Subcutaneous abdominal adipose tissue (tissue), 5 donors: Measurements from ENCODE around the gene COPS7A.
A peak's percentile ranks its signal among the peaks of the same experiment; 100 is the strongest.

Experiments
- H3K27ac ChIP-seq: one replicate; pipeline ENCODE4 v1.7.0; 2013; ENCODE audit warnings: low read depth, mild to moderate bottlenecking, inconsistent platforms, low read length, moderate library complexity
- H3K27me3 ChIP-seq, 5 donors: one replicate each; pipeline ENCODE4 v1.7.0; 2013; ENCODE audit warnings: low read length in 5 of 5, inconsistent platforms in 1 of 5; ENCODE audit not compliant: control insufficient read depth in 5 of 5, insufficient read depth in 4 of 5
- H3K36me3 ChIP-seq, 5 donors: one replicate each; pipeline ENCODE4 v1.7.0; 2013; ENCODE audit warnings: low read length in 5 of 5; ENCODE audit not compliant: control insufficient read depth in 5 of 5, insufficient read depth in 5 of 5
- H3K4me1 ChIP-seq, 5 donors: one replicate each; pipeline ENCODE4 v1.7.0; 2013; ENCODE audit warnings: low read length in 5 of 5, mild to moderate bottlenecking in 3 of 5, moderate library complexity in 1 of 5; ENCODE audit not compliant: control insufficient read depth in 5 of 5, insufficient read depth in 5 of 5
- H3K4me3 ChIP-seq, 5 donors: one replicate each; pipeline ENCODE4 v1.7.0; 2013; ENCODE audit warnings: low read length in 5 of 5, low read depth in 1 of 5
- H3K9ac ChIP-seq, 5 donors: one replicate each; pipeline ENCODE4 v1.7.0; 2013; ENCODE audit warnings: low read length in 5 of 5, mild to moderate bottlenecking in 4 of 5, moderate library complexity in 3 of 5
- H3K9me3 ChIP-seq, 5 donors: one replicate each; pipeline ENCODE4 v1.7.0; 2013; ENCODE audit warnings: low read length in 5 of 5; ENCODE audit not compliant: control insufficient read depth in 5 of 5
- donor health status: healthy.
- donor health status: healthy.
- donor health status: healthy.
- donor health status: healthy.
- donor health status: healthy.

COPS7A gene

GRCh38 chr12:6748761-6749160 is 24.9 kb downstream of the COPS7A start:
- Histone ChIP-seq H3K9me3 (no peaks in the 10 kb centered on the region), H3K4me1 (peaks cover 10 to 37% (median 24%) of the 10 kb centered on the region in 5 donors), H3K9ac (no peak overlapping the region), H3K27me3 (no peaks in the 10 kb centered on the region), H3K36me3 (peaks cover 5 to 58% (median 53%) of the 10 kb centered on the region in 5 donors), H3K27ac (no peak overlapping the region), H3K4me3 (no peak overlapping the region)

DNA sequence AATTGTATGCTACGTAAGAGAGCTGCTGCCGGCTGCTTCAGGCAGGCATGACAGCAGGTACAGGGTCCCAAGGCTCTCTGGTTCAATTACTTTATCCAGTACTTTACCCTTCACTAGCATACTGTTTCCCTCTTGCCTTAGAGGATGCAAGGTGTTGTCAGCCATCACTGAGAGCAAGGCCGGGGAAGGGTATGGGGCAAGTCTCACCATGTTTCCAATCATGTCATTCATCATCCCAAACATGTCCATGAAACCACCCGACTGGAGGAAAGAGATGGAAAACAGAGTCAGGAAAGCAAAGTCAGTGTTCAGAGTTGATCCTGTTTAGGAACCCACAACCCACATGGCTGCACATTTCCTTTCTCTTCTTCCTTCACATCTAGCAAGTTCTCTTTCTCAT is 26.7 kb downstream of the COPS7A start:
- Histone ChIP-seq H3K9me3 (no peaks in the 10 kb centered on the region), H3K27me3 (no peaks in the 10 kb centered on the region), H3K4me3 (no peak overlapping the region), H3K36me3 (peaks cover 5 to 58% (median 53%) of the 10 kb centered on the region in 5 donors), H3K4me1 (peaks cover 14 to 41% (median 29%) of the 10 kb centered on the region in 5 donors), H3K9ac (no peak overlapping the region), H3K27ac (no peak overlapping the region)

- Histone ChIP-seq H3K27ac (peak overlapping the region; percentile 99), H3K9ac (peak overlapping the region; percentile 81 to 98 (median 96)), H3K27me3 (no peaks in the 10 kb centered on the region), H3K36me3 (peaks cover 5 to 51% (median 47%) of the 10 kb centered on the region in 5 donors), H3K4me3 (peak overlapping the region; percentile 82 to 90 (median 88)), H3K9me3 (no peaks in the 10 kb centered on the region), H3K4me1 (peaks cover 10 to 31% (median 20%) of the 10 kb centered on the region in 5 donors)
Observed at GRCh38 chr12:6751767-6752166, 27.9 kb downstream of the COPS7A start.

DNA sequence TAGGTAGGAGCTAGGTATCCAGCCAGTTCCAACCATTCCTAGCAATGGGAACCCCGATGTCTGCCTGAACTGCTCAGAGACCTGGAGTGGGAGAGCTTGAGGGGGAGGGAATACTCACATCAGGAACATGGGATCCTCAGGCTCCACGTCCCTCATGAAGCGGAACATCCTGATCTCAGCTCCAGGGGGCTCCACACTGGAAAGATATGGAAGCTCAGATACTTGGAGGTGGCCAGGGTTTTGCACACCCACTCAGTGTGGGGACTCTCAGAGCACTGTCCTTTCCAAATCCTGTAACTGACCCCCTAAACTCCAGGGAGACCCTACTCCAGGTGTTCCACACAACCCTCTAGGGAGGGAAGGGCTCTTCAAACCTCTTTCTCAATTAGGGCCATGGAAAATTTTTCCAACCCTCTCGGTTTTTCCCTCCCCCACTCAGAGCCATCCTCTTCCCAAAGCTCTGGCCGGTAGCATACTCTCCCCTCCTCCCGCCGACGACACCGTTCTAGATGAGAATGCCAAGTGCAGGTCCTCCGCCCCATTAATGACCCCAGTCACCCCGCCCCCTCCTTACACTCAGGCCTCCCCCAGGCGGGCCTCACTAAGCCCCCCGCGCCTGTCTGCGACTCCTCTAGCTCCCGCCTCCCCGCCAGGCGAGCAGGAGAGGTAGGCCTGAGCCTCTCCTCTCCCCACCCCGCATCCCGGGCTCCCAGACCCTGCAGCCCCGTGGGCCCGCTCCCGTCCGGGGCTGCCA is 28.5 kb downstream of the COPS7A start:
- H3K4me1 ChIP-seq = peaks cover 10 to 31% (median 20%) of the 10 kb centered on the region in 5 donors

DNA sequence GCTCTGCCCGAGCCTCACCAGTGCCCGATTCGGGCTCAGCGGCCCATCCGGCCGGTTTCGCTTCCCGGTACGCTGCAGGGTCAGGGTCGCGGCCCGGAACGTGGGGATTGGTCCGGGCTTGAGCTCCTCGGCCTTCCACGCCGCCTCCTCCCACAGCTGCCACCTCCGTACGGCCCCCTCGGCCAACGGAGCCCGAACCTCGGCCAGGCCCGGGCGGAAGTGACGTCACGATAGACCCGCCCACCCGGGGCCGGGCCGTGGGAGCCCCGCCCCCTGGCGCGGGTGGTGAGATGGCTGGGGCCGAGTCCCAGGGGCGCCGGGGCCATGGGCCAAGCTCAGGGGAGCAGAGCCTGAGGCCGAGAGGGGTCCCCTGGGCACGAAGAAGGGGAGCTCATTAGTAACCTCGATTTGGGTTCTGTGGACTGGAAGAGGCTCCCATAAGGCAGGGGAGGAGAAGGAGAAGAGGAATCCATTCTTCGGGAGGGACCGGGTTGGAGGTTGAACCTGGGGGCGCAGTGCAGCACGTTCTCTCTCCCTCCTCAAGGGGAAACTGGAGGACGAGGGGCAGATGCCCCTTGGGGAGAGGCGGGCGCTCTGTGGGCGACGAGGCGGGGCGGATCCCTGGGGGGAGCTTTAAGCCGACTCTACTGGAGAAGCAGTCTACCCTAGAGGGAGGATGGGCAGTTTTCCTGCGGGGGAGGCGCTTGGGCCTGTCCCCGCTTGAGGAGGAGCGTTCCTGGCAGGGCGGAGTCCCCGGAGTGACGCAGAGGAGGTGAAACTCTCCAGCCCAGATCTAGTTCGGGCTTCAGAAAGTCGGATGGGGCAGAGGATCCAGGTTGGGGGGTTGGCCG is 29.3 kb downstream of the COPS7A start, which contains the start of gene MLF2:
Gene MLF2 (minus strand): TSS at position 221 of the 851 bp plus-strand sequence. CDS start 807 bp downstream, outside the sequence.
- Histone ChIP-seq H3K9me3 (no peaks in the 10 kb centered on the region), H3K27ac (peak within 1 kb of the TSS; percentile 99), H3K9ac (peak within 1 kb of the TSS; percentile 81 to 98 (median 96)), H3K27me3 (no peaks in the 10 kb centered on the region), H3K4me3 (peak within 1 kb of the TSS; percentile 82 to 92 (median 90)), H3K4me1 (peaks cover 10 to 31% (median 20%) of the 10 kb centered on the region in 5 donors), H3K36me3 (peaks cover 5 to 39% (median 34%) of the 10 kb centered on the region in 5 donors)

More for the DNA sequence above, 28.5 kb downstream of the COPS7A start:
- Histone ChIP-seq H3K27me3 (no peaks in the 10 kb centered on the region), H3K4me3 (peak overlapping the region; percentile 82 to 90 (median 88)), H3K9me3 (no peaks in the 10 kb centered on the region), H3K9ac (peak overlapping the region; percentile 81 to 98 (median 96)), H3K27ac (peak overlapping the region; percentile 99), H3K36me3 (peaks cover 5 to 47% (median 42%) of the 10 kb centered on the region in 5 donors)

GRCh38 chr12:6753772-6754356 is 30.0 kb downstream of the COPS7A start:
- Histone ChIP-seq H3K9ac (peak overlapping the region in 4 of 5 donors; percentile 6 to 98 (median 49)), H3K27ac (peak overlapping the region; percentile 99), H3K9me3 (no peaks in the 10 kb centered on the region), H3K4me3 (peak overlapping the region in 2 of 5 donors; percentile 26 to 90), H3K4me1 (peaks cover 10 to 31% (median 20%) of the 10 kb centered on the region in 5 donors), H3K36me3 (peaks cover 5 to 32% (median 27%) of the 10 kb centered on the region in 5 donors), H3K27me3 (no peaks in the 10 kb centered on the region)

- Histone ChIP-seq H3K9ac (peak overlapping the region in 1 of 5 donors; percentile 7), H3K36me3 (peaks cover 5 to 26% (median 21%) of the 10 kb centered on the region in 5 donors), H3K27me3 (no peaks in the 10 kb centered on the region), H3K4me1 (peaks cover 10 to 31% (median 20%) of the 10 kb centered on the region in 5 donors), H3K9me3 (no peaks in the 10 kb centered on the region), H3K4me3 (no peak overlapping the region), H3K27ac (peak overlapping the region; percentile 99)
Observed at GRCh38 chr12:6754411-6754810, 30.6 kb downstream of the COPS7A start.

- H3K27ac ChIP-seq = no peak overlapping the region
- no peak overlapping the region for H3K9ac ChIP-seq
- H3K27me3 ChIP-seq = no peaks in the 10 kb centered on the region
- H3K4me1 ChIP-seq = peaks cover 6 to 24% (median 15%) of the 10 kb centered on the region in 5 donors
- no peaks in the 10 kb centered on the region for H3K36me3 ChIP-seq
- H3K9me3 ChIP-seq = no peaks in the 10 kb centered on the region
- no peak overlapping the region for H3K4me3 ChIP-seq
Observed at GRCh38 chr12:6757028-6757690, 33.3 kb downstream of the COPS7A start.

- Histone ChIP-seq H3K4me1 (peaks cover 5 to 14% (median 11%) of the 10 kb centered on the region in 5 donors), H3K4me3 (no peak overlapping the region), H3K9me3 (no peaks in the 10 kb centered on the region), H3K9ac (no peak overlapping the region), H3K27ac (no peak overlapping the region), H3K36me3 (no peaks in the 10 kb centered on the region), H3K27me3 (no peaks in the 10 kb centered on the region)
Observed at GRCh38 chr12:6758506-6759095, 34.8 kb downstream of the COPS7A start.
